Spinal cord (tissue), 10 donors: ENCODE results near the gene TAF3. TPM values are rescaled to one million over a fixed set of nuclear protein-coding genes. Genes with fewer than 3 reads are reported as not detected.
A peak's percentile ranks its signal among the peaks of the same experiment; 100 is the strongest.

ENCODE experiments used
- DNase-seq, 6 donors: peaks; one replicate each; pipeline versions ENCODE4 v3.0.0 to v3.0.0-alpha.2; 2013 to 2015; ENCODE audit warnings: low spot score in 6 of 6, low read depth in 4 of 6
- H3K27ac ChIP-seq: one replicate; pipeline ENCODE4 v1.5.1; 2013; ENCODE audit warnings: low read depth, low read length, control low read depth
- H3K27me3 ChIP-seq: one replicate; pipeline ENCODE4 v1.6.1; 2013; ENCODE audit warnings: low read length; ENCODE audit not compliant: control insufficient read depth, insufficient read depth
- H3K36me3 ChIP-seq: one replicate; pipeline ENCODE4 v1.6.1; 2013; ENCODE audit warnings: low read length; ENCODE audit not compliant: control insufficient read depth, insufficient read depth
- H3K4me1 ChIP-seq: one replicate; pipeline ENCODE4 v1.6.1; 2013; ENCODE audit warnings: low read length; ENCODE audit not compliant: control insufficient read depth, insufficient read depth
- H3K4me3 ChIP-seq: one replicate; pipeline ENCODE4 v1.5.1; 2013; ENCODE audit warnings: low read depth, low read length, control low read depth
- H3K9me3 ChIP-seq: one replicate; pipeline ENCODE4 v1.6.1; 2013; ENCODE audit warnings: low read length; ENCODE audit not compliant: control insufficient read depth, insufficient read depth
- WGBS: methylation state at CpG from one replicate; pipeline ENCODE4 v1.1.5; 2013; ENCODE audit warnings: missing lambda C conversion rate; ENCODE audit not compliant: insufficient coverage; 5-methylcytosine and 5-hydroxymethylcytosine counted together
- polyA plus RNA-seq, 2 donors: library from polyadenylated mRNA; unstranded; fragments of 120-200 nt; gene quantifications; one replicate each; pipeline ENCODE4 v1.2.1, GENCODE V29; 2013; ENCODE audit not compliant: insufficient read length in 2 of 2
- total RNA-seq, 2 donors: library from RNA; depleted of rRNA in 1 of 2; stranded (reverse); fragments of 120-200 nt in 1 of 2; fragments of >200 nt in 1 of 2; gene quantifications; one replicate each; pipeline versions ENCODE4 v1.2.3 to v1.2.4, GENCODE V29; 2013 to 2014
- donor health status: healthy.

The TAF3 gene
- total and polyA plus RNA-seq, 4 donors = 3.8 to 10.8 (median 6.1) TPM

- no peaks in the 10 kb centered on the region for H3K27me3 ChIP-seq
- H3K9me3 ChIP-seq = no peaks in the 10 kb centered on the region
- no peaks in the 10 kb centered on the region for H3K4me1 ChIP-seq
- DNase-seq = no peak
- no peak overlapping the region for H3K4me3 ChIP-seq
- H3K27ac ChIP-seq = no peak overlapping the region
- peaks cover 7% of the 10 kb centered on the region for H3K36me3 ChIP-seq
Measured at GRCh38 chr10:7833210-7833609, 14.9 kb downstream of the TAF3 start.

GRCh38 chr10:7834262-7834661 is 16.0 kb downstream of the TAF3 start:
- DNase-seq = peak in 1 of 6 donors; percentile 14
- no peak overlapping the region for H3K27ac ChIP-seq
- peaks cover 7% of the 10 kb centered on the region for H3K36me3 ChIP-seq
- no peaks in the 10 kb centered on the region for H3K4me1 ChIP-seq
- no peak overlapping the region for H3K4me3 ChIP-seq
- H3K27me3 ChIP-seq = no peaks in the 10 kb centered on the region
- no peaks in the 10 kb centered on the region for H3K9me3 ChIP-seq
- WGBS = no CpG with 5 or more reads among the region's 3 CpGs

GRCh38 chr10:7836571-7836970 is 18.3 kb downstream of the TAF3 start:
- H3K4me3 ChIP-seq = no peak overlapping the region
- whole genome bisulfite sequencing = 95% methylated on average over 1 of the region's 2 CpGs

GRCh38 chr10:7846591-7846990 is 28.3 kb downstream of the TAF3 start:
- Histone ChIP-seq H3K4me1 (no peaks in the 10 kb centered on the region), H3K4me3 (no peak overlapping the region), H3K9me3 (no peaks in the 10 kb centered on the region), H3K36me3 (no peaks in the 10 kb centered on the region), H3K27ac (no peak overlapping the region), H3K27me3 (no peaks in the 10 kb centered on the region)
- no CpG with 5 or more reads among the region's 1 CpG for WGBS
- no peak for DNase-seq

More at GRCh38 chr10:7836571-7836970, 18.3 kb downstream of the TAF3 start:
- no peaks in the 10 kb centered on the region for H3K4me1 ChIP-seq
- H3K27ac ChIP-seq = no peak overlapping the region
- H3K27me3 ChIP-seq = no peaks in the 10 kb centered on the region
- DNase-seq = no peak
- H3K9me3 ChIP-seq = no peaks in the 10 kb centered on the region
- peaks cover 7% of the 10 kb centered on the region for H3K36me3 ChIP-seq

GRCh38 chr10:7853226-7853842 is 35.0 kb downstream of the TAF3 start:
- no peaks in the 10 kb centered on the region for H3K9me3 ChIP-seq
- no peak overlapping the region for H3K4me3 ChIP-seq
- H3K4me1 ChIP-seq = peaks cover 5% of the 10 kb centered on the region
- H3K27ac ChIP-seq = no peak overlapping the region
- H3K36me3 ChIP-seq = no peaks in the 10 kb centered on the region
- no peaks in the 10 kb centered on the region for H3K27me3 ChIP-seq
- DNase-seq = no peak
- WGBS = no CpG with 5 or more reads among the region's 4 CpGs

- Histone ChIP-seq H3K4me1 (peaks cover 5% of the 10 kb centered on the region), H3K9me3 (no peaks in the 10 kb centered on the region), H3K36me3 (no peaks in the 10 kb centered on the region), H3K27ac (no peak overlapping the region), H3K4me3 (no peak overlapping the region), H3K27me3 (no peaks in the 10 kb centered on the region)
- DNase-seq = no peak
- no CpG with 5 or more reads among the region's 3 CpGs for WGBS
Measured at GRCh38 chr10:7853890-7854289, 35.6 kb downstream of the TAF3 start.

GRCh38 chr10:7855205-7855604 is 36.9 kb downstream of the TAF3 start:
- peaks cover 5% of the 10 kb centered on the region for H3K4me1 ChIP-seq
- no peak overlapping the region for H3K4me3 ChIP-seq
- no peaks in the 10 kb centered on the region for H3K9me3 ChIP-seq
- no peak overlapping the region for H3K27ac ChIP-seq
- no peaks in the 10 kb centered on the region for H3K27me3 ChIP-seq
- no peaks in the 10 kb centered on the region for H3K36me3 ChIP-seq
- DNase-seq = no peak
- 36% methylated on average over 3 of the region's 4 CpGs for WGBS

- H3K27me3 ChIP-seq = no peaks in the 10 kb centered on the region
- DNase-seq = no peak
- H3K36me3 ChIP-seq = no peaks in the 10 kb centered on the region
- H3K9me3 ChIP-seq = peaks cover 7% of the 10 kb centered on the region
- peak overlapping the region; percentile 61 for H3K27ac ChIP-seq
- H3K4me3 ChIP-seq = no peak overlapping the region
- WGBS = no CpG with 5 or more reads among the region's 4 CpGs
- peaks cover 5% of the 10 kb centered on the region for H3K4me1 ChIP-seq
Measured at GRCh38 chr10:7856678-7857077, 38.4 kb downstream of the TAF3 start.

- peak overlapping the region; percentile 61 for H3K27ac ChIP-seq
- no peaks in the 10 kb centered on the region for H3K27me3 ChIP-seq
- 40% methylated on average over 2 of the region's 4 CpGs for WGBS
- H3K4me1 ChIP-seq = peaks cover 5% of the 10 kb centered on the region
- H3K9me3 ChIP-seq = peaks cover 11% of the 10 kb centered on the region
- DNase-seq = peak in 5 of 6 donors; percentile 24 to 68 (median 49)
- no peaks in the 10 kb centered on the region for H3K36me3 ChIP-seq
- no peak overlapping the region for H3K4me3 ChIP-seq
Measured at GRCh38 chr10:7857262-7857661, 39.0 kb downstream of the TAF3 start.

GRCh38 chr10:7861509-7862120 is 43.3 kb downstream of the TAF3 start:
- no peaks in the 10 kb centered on the region for H3K4me1 ChIP-seq
- DNase-seq = no peak
- H3K36me3 ChIP-seq = no peaks in the 10 kb centered on the region
- H3K4me3 ChIP-seq = no peak overlapping the region
- no peak overlapping the region for H3K27ac ChIP-seq
- no CpG with 5 or more reads among the region's 4 CpGs for WGBS
- H3K9me3 ChIP-seq = peaks cover 15% of the 10 kb centered on the region
- no peaks in the 10 kb centered on the region for H3K27me3 ChIP-seq
